K562 (cell line): Measurements from ENCODE around the gene MYCBP. TPM values are rescaled to one million over a fixed set of nuclear protein-coding genes. Genes with fewer than 3 reads are reported as not detected.

Experiments used
- ATAC-seq: fragments of 200-7000 bp; cut with Tn5 transposase; 3 replicates; pipeline ENCODE4 v1.9.1; 2020; ENCODE audit warnings: moderate library complexity
- BruUV-seq: library from RNA; stranded (reverse); fragments of 400-500 nt; replicated peaks from 2 replicates; lab custom pipeline; 2021; lab: Mats Ljungman, UMichigan
- CTCF ChIA-PET: fragments of 300-600 bp; formaldehyde crosslinking; extraction: SDS; loops from one replicate; lab custom pipeline; 2021; ENCODE audit warnings: low intra/inter-chr PET ratio; lab: Yijun Ruan, JAX
- POLR2A ChIA-PET: fragments of 300-600, 350-650 bp; sonication (Branson Sonifier 250); formaldehyde crosslinking; extraction: SDS; loops from one replicate; lab custom pipeline; 2021; ENCODE audit warnings: antibody characterized with exemption, inconsistent platforms; lab: Yijun Ruan, JAX
- DNase-seq, 4 experiments: peaks; one replicate each; pipeline versions ENCODE4 v3.0.0 to v3.0.0-alpha.2; 2011 to 2018; ENCODE audit warnings: low spot score in 3 of 4, mixed read lengths in 3 of 4; ENCODE audit errors: extremely low read depth in 1 of 4
- FAIRE-seq: peaks from 2 replicates; lab custom pipeline; 2011; peaks lifted over from hg19 to GRCh38; lab: Jason Lieb, UNC
- H2AFZ ChIP-seq: 2 replicates; pipeline ENCODE4 v1.6.0; 2011; ENCODE audit warnings: low read depth, low read length, control low read depth, inconsistent platforms
- H3K27ac ChIP-seq: fragments of 200-600 bp; 3 replicates; pipeline ENCODE4 v1.8.0; 2011; ENCODE audit warnings: low read depth, mild to moderate bottlenecking, control low read depth, inconsistent platforms, low read length, moderate library complexity, mixed read lengths; ENCODE audit errors: extremely low read depth
- H3K27me3 ChIP-seq, 2 experiments: fragments of 300-600 bp in 1 of 2; 2 replicates in 1 of 2; 3 replicates in 1 of 2; pipeline versions ENCODE4 v1.6.0 to v1.8.0; 2011; ENCODE audit warnings: inconsistent platforms in 2 of 2, low read length in 2 of 2, mild to moderate bottlenecking in 1 of 2, mixed read lengths in 1 of 2, moderate library complexity in 1 of 2; ENCODE audit not compliant: control insufficient read depth in 2 of 2, insufficient read depth in 2 of 2
- H3K36me3 ChIP-seq: fragments of 300-600 bp; 3 replicates; pipeline ENCODE4 v1.8.0; 2011; ENCODE audit warnings: mild to moderate bottlenecking, low read length, inconsistent platforms; ENCODE audit not compliant: control insufficient read depth, insufficient read depth
- H3K4me1 ChIP-seq, 2 experiments: fragments of 200-600 bp in 1 of 2; replicated peaks in 1 of 2; 2 replicates in 1 of 2; 3 replicates in 1 of 2; pipeline versions ENCODE4 v1.5.1 to v1.8.0; 2011; ENCODE audit warnings: inconsistent platforms in 2 of 2, low read length in 2 of 2, mild to moderate bottlenecking in 1 of 2, mixed read lengths in 1 of 2, moderate library complexity in 1 of 2; ENCODE audit not compliant: control insufficient read depth in 2 of 2, insufficient read depth in 2 of 2
- H3K4me2 ChIP-seq: 2 replicates; pipeline ENCODE4 v1.6.1; 2011; ENCODE audit warnings: low read length, control low read depth, inconsistent platforms, mixed read lengths; ENCODE audit not compliant: insufficient read depth
- H3K4me3 ChIP-seq: fragments of 200-600 bp; sonication (generic), shearing (Covaris generic); 2 replicates; pipeline ENCODE4 v1.5.1; 2016; ENCODE audit warnings: control low read depth, inconsistent platforms
- H3K79me2 ChIP-seq: fragments of 200-600 bp; 3 replicates; pipeline ENCODE4 v1.8.0; 2011; ENCODE audit warnings: low read length, inconsistent platforms; ENCODE audit not compliant: control insufficient read depth, insufficient read depth
- H3K9ac ChIP-seq, 2 experiments: 2 replicates each; pipeline versions ENCODE4 v1.6.0 to v1.6.1; 2011; ENCODE audit warnings: low read depth in 2 of 2, low read length in 2 of 2, control low read depth in 1 of 2, inconsistent platforms in 1 of 2, mild to moderate bottlenecking in 1 of 2, mixed read lengths in 1 of 2; ENCODE audit not compliant: insufficient read depth in 1 of 2
- H3K9me1 ChIP-seq: one replicate; pipeline ENCODE4 v1.6.0; 2011; ENCODE audit warnings: inconsistent platforms, mild to moderate bottlenecking, low read length, moderate library complexity; ENCODE audit not compliant: control insufficient read depth, insufficient read depth
- H3K9me3 ChIP-seq: replicated peaks from 2 replicates; pipeline ENCODE4 v1.5.1; 2011; ENCODE audit warnings: low read depth, low read length, inconsistent platforms; ENCODE audit not compliant: control insufficient read depth, insufficient read depth
- H4K20me1 ChIP-seq: replicated peaks from 2 replicates; pipeline ENCODE4 v1.6.1; 2011; ENCODE audit warnings: low read length, inconsistent platforms, mixed read lengths; ENCODE audit not compliant: control insufficient read depth, insufficient read depth
- CBFA2T2 ChIP-seq: fragments of 450-650 bp; conservative IDR thresholded peaks from 2 replicates; pipeline ENCODE4 v1.6.1; 2017; ENCODE audit warnings: mild to moderate bottlenecking
- CUX1 ChIP-seq: fragments of 200-800 bp; sonication (Bioruptor generic); IDR thresholded peaks from 2 replicates; pipeline ENCODE4 v1.6.1; 2016; ENCODE audit warnings: missing genetic modification characterization, missing compliant biosample characterization
- HES1 ChIP-seq: fragments of 450-650 bp; IDR thresholded peaks from 2 replicates; pipeline ENCODE4 v1.6.1; 2016; ENCODE audit warnings: low read depth, mild to moderate bottlenecking, moderate library complexity
- HEY1 ChIP-seq: fragments of 250-450 bp; sonication (Bioruptor Pico); IDR thresholded peaks from 2 replicates; pipeline ENCODE4 v1.5.0; 2020; ENCODE audit warnings: mild to moderate bottlenecking, moderate library complexity, borderline replicate concordance
- HIVEP1 ChIP-seq: fragments of 250-450 bp; sonication (Bioruptor Pico); IDR thresholded peaks from 2 replicates; pipeline ENCODE4 v1.4.0; 2020; ENCODE audit warnings: mild to moderate bottlenecking
- PBX2 ChIP-seq, 2 experiments: IDR thresholded peaks in 1 of 2; conservative IDR thresholded peaks in 1 of 2; 2 replicates each; pipeline ENCODE4 v1.6.1; 2016; ENCODE audit warnings: low read depth in 2 of 2, mild to moderate bottlenecking in 1 of 2, missing compliant biosample characterization in 1 of 2, missing genetic modification characterization in 1 of 2, moderate library complexity in 1 of 2
- PHF21A ChIP-seq: fragments of 450-650 bp; IDR thresholded peaks from 2 replicates; pipeline ENCODE4 v1.6.1; 2017; ENCODE audit warnings: low read depth, borderline replicate concordance
- SMAD3 ChIP-seq: fragments of 450-650 bp; formaldehyde crosslinking; conservative IDR thresholded peaks from 2 replicates; pipeline ENCODE4 v1.4.0; 2020; ENCODE audit warnings: mild to moderate bottlenecking
- STAG1 ChIP-seq: sonication (generic); formaldehyde crosslinking; IDR thresholded peaks from 2 replicates; pipeline ENCODE4 v1.5.0; 2020; ENCODE audit warnings: missing genetic modification reagents, borderline replicate concordance
- ZNF511 ChIP-seq: sonication (generic); formaldehyde crosslinking; IDR thresholded peaks from 2 replicates; pipeline ENCODE4 v1.8.0; 2022; ENCODE audit warnings: mild to moderate bottlenecking, missing genetic modification reagents
- WGBS: fragments of 100-300 bp; shearing (Covaris generic); methylation state at CpG from one replicate; pipeline ENCODE4 v1.1.6; 2016; ENCODE audit warnings: low coverage, mixed read lengths; ENCODE audit not compliant: insufficient coverage; ENCODE audit errors: missing lambda C conversion rate; 5-methylcytosine and 5-hydroxymethylcytosine counted together
- in situ Hi-C: fragments of 300-500 bp; cut with MboI; formaldehyde crosslinking; loops from 4 replicates; pipeline ENCODE4 v1.15.0; 2018; ENCODE audit warnings: inconsistent platforms, mixed read lengths
- intact Hi-C: fragments of 100-400 bp; cut with micrococcal nuclease; formaldehyde crosslinking; loops from 2 replicates; pipeline ENCODE4 v1.14.2; 2022
- polyA plus RNA-seq, 8 experiments: library from polyadenylated mRNA; depleted of rRNA in 4 of 8; stranded (reverse) in 5 of 8; unstranded in 3 of 8; fragments of >200 nt; fragmentation: Nextera tagmentation in 2 of 8; fragmentation: Illumina TruSeq in 1 of 8; extraction: Ambion mirVana in 2 of 8; extraction: Trizol in 1 of 8; gene quantifications; 2 replicates each; pipeline versions ENCODE4 v1.2.1 to v1.2.3, GENCODE V29; 2011 to 2014; ENCODE audit warnings: inconsistent platforms in 1 of 8, missing spikeins in 1 of 8
- total RNA-seq, 7 experiments: library from RNA; depleted of rRNA in 6 of 7; stranded (reverse); fragments of >200 nt in 6 of 7; fragmentation: Illumina TruSeq in 2 of 7; extraction: Trizol in 2 of 7; gene quantifications; 2 replicates each; pipeline versions ENCODE4 v1.2.1 to v1.2.3, GENCODE V29; 2011 to 2021; ENCODE audit warnings: low replicate concordance in 1 of 7

Gene MYCBP
- total and polyA plus RNA-seq, 9 of the 15 experiments (the other 6 are each of a cell fraction or from before 2014, with no cell fraction given) = 32.3 to 253 (median 72.9) TPM

GRCh38 chr1:38865112-38865715 is 7.9 kb downstream of the MYCBP start:
- no peak for FAIRE-seq
- intact Hi-C loops = no loop called here
- TF ChIP-seq CUX1 (no peak), STAG1 (CRISPR knock-in tag) (no peak), ZNF511 (CRISPR knock-in tag) (no peak), SMAD3 (CRISPR knock-in tag) (no peak), PHF21A (no peak), CBFA2T2 (no peak), HIVEP1 (CRISPR knock-in tag) (no peak), HES1 (no peak), HEY1 (CRISPR knock-in tag) (no peak), PBX2 (CRISPR knock-in tag; IDR thresholded peaks at IDR 0.05; ENCODE audit: low read depth) (no peak), PBX2 (tag; conservative IDR thresholded peaks at IDR 0.05; ENCODE audit: low read depth) (no peak)

More at GRCh38 chr1:38865112-38865715, 7.9 kb downstream of the MYCBP start:
- ChIA-PET POLR2A (no interaction called here), CTCF (no interaction called here)
- Histone ChIP-seq H3K36me3 (peaks cover 57% of the 10 kb centered on the region; the same call in 2 of the 3 replicates), H2AFZ (no peak overlapping the region), H3K9ac (no peak overlapping the region), H3K27ac (no peak overlapping the region), H4K20me1 (0 out of 2 replicates have a peak, but pooled peaks cover 5% of the 10 kb centered on the region), H3K9me1 (no peaks in the 10 kb centered on the region), H3K4me3 (no peak overlapping the region), H3K4me1 (peaks cover 0 to 5% of the 10 kb centered on the region in 2 experiments; a peak in 2 of 5 replicates), H3K4me2 (no peak overlapping the region), H3K9me3 (no peaks in the 10 kb centered on the region), H3K27me3 (no peaks in the 10 kb centered on the region), H3K79me2 (peaks cover 13% of the 10 kb centered on the region; the same call in 2 of the 3 replicates)
- BruUV-seq = no TSS peak
- in situ Hi-C loops = no loop called here
- DNase-seq (no peak), ATAC-seq (no peak)
- whole genome bisulfite sequencing = 70% methylated on average over 4 of the region's 4 CpGs
